Measurements from ENCODE around the gene ZDHHC14.

- no peak for TF ChIP-seq POLR2A (IDR thresholded peaks at IDR 0.05)
- TF ChIP-seq, protein P1, sequence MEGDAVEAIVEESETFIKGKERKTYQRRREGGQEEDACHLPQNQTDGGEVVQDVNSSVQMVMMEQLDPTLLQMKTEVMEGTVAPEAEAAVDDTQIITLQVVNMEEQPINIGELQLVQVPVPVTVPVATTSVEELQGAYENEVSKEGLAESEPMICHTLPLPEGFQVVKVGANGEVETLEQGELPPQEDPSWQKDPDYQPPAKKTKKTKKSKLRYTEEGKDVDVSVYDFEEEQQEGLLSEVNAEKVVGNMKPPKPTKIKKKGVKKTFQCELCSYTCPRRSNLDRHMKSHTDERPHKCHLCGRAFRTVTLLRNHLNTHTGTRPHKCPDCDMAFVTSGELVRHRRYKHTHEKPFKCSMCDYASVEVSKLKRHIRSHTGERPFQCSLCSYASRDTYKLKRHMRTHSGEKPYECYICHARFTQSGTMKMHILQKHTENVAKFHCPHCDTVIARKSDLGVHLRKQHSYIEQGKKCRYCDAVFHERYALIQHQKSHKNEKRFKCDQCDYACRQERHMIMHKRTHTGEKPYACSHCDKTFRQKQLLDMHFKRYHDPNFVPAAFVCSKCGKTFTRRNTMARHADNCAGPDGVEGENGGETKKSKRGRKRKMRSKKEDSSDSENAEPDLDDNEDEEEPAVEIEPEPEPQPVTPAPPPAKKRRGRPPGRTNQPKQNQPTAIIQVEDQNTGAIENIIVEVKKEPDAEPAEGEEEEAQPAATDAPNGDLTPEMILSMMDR (IDR thresholded peaks at IDR 0.05): no peak
Observed at GRCh38 chr6:157376241-157376640, 4.7 kb upstream of the ZDHHC14 start.

All from Peyer's patch (tissue), 4 donors.